Liver (tissue), 9 donors: Measurements from ENCODE around the gene GDF9. TPM values are rescaled to one million over a fixed set of nuclear protein-coding genes. Genes with fewer than 3 reads are reported as not detected.

Source experiments
- DNase-seq: peaks from one replicate; pipeline ENCODE4 v3.0.0-alpha.2; 2017; ENCODE audit warnings: low spot score
- H3K27ac ChIP-seq, 2 donors: one replicate each; pipeline ENCODE4 v1.7.0; 2013; ENCODE audit warnings: inconsistent platforms in 2 of 2, low read length in 2 of 2, control low read depth in 1 of 2, low read depth in 1 of 2, mild to moderate bottlenecking in 1 of 2
- H3K27me3 ChIP-seq, 4 donors: one replicate each; pipeline versions ENCODE4 v1.6.1 to v1.7.0; 2013; ENCODE audit warnings: low read length in 3 of 4, inconsistent platforms in 1 of 4, mild to moderate bottlenecking in 1 of 4, moderate library complexity in 1 of 4; ENCODE audit not compliant: control insufficient read depth in 4 of 4, insufficient read depth in 4 of 4
- H3K36me3 ChIP-seq, 4 donors: one replicate each; pipeline versions ENCODE4 v1.6.1 to v1.7.0; 2013; ENCODE audit warnings: low read length in 3 of 4, mild to moderate bottlenecking in 3 of 4, low read depth in 1 of 4, moderate library complexity in 1 of 4; ENCODE audit not compliant: control insufficient read depth in 4 of 4, insufficient read depth in 3 of 4
- H3K4me1 ChIP-seq, 4 donors: one replicate each; pipeline versions ENCODE4 v1.6.1 to v1.7.0; 2013; ENCODE audit warnings: low read length in 3 of 4, mild to moderate bottlenecking in 3 of 4, moderate library complexity in 1 of 4; ENCODE audit not compliant: control insufficient read depth in 4 of 4, insufficient read depth in 4 of 4
- H3K4me3 ChIP-seq, 3 donors: one replicate each; pipeline versions ENCODE4 v1.6.1 to v1.7.0; 2013; ENCODE audit warnings: low read length in 3 of 3, control low read depth in 1 of 3, low read depth in 1 of 3, mild to moderate bottlenecking in 1 of 3
- H3K9ac ChIP-seq, 2 donors: one replicate each; pipeline ENCODE4 v1.7.0; 2013; ENCODE audit warnings: low read length in 2 of 2, mild to moderate bottlenecking in 2 of 2, moderate library complexity in 2 of 2, control low read depth in 1 of 2, low read depth in 1 of 2
- H3K9me3 ChIP-seq, 4 donors: one replicate each; pipeline versions ENCODE4 v1.6.1 to v1.7.0; 2013; ENCODE audit warnings: low read length in 3 of 4; ENCODE audit not compliant: control insufficient read depth in 4 of 4
- CTCF ChIP-seq: fragments of 150-350 bp; IDR thresholded peaks from 2 replicates; pipeline ENCODE4 v1.5.1; 2017; ENCODE audit warnings: improper control_type of control experiment, low read depth, low read length; ENCODE audit not compliant: missing input control
- EGR1 ChIP-seq, 2 donors: IDR thresholded peaks; 2 replicates each; pipeline ENCODE4 v1.6.1; 2016 to 2018; ENCODE audit warnings: antibody characterized with exemption in 2 of 2, low read depth in 2 of 2
- FOXA1 ChIP-seq: IDR thresholded peaks from 2 replicates; pipeline ENCODE4 v1.6.1; 2016; ENCODE audit warnings: antibody characterized with exemption
- FOXA2 ChIP-seq: IDR thresholded peaks from 2 replicates; pipeline ENCODE4 v1.6.1; 2016; ENCODE audit warnings: antibody characterized with exemption
- GABPA ChIP-seq, 2 donors: IDR thresholded peaks in 1 of 2; conservative IDR thresholded peaks in 1 of 2; 2 replicates each; pipeline ENCODE4 v1.6.1; 2016; ENCODE audit warnings: antibody characterized with exemption in 2 of 2, mild to moderate bottlenecking in 1 of 2, moderate library complexity in 1 of 2
- HNF4A ChIP-seq, 2 donors: conservative IDR thresholded peaks; 2 replicates each; pipeline ENCODE4 v1.6.1; 2016; ENCODE audit warnings: antibody characterized with exemption in 2 of 2, mild to moderate bottlenecking in 2 of 2
- HNF4G ChIP-seq: IDR thresholded peaks from 2 replicates; pipeline ENCODE4 v1.6.1; 2016; ENCODE audit warnings: antibody characterized with exemption
- RAD21 ChIP-seq, 2 donors: IDR thresholded peaks; 2 replicates each; pipeline ENCODE4 v1.6.1; 2016; ENCODE audit warnings: antibody characterized with exemption in 2 of 2, mild to moderate bottlenecking in 2 of 2
- RXRA ChIP-seq, 2 donors: IDR thresholded peaks; 2 replicates each; pipeline ENCODE4 v1.6.1; 2017 to 2018; ENCODE audit warnings: antibody characterized with exemption in 2 of 2, mild to moderate bottlenecking in 1 of 2
- SP1 ChIP-seq: IDR thresholded peaks from 2 replicates; pipeline ENCODE4 v1.6.1; 2018; ENCODE audit warnings: antibody characterized with exemption, mild to moderate bottlenecking
- TAF1 ChIP-seq: conservative IDR thresholded peaks from 2 replicates; pipeline ENCODE4 v1.6.1; 2016; ENCODE audit warnings: antibody characterized with exemption, mild to moderate bottlenecking
- YY1 ChIP-seq: IDR thresholded peaks from 2 replicates; pipeline ENCODE4 v1.6.1; 2016; ENCODE audit warnings: antibody characterized with exemption, mild to moderate bottlenecking
- WGBS: extraction: QIAGEN DNeasy Blood & Tissue Kit; methylation state at CpG from one replicate; pipeline ENCODE4 v1.1.7; 2013; 5-methylcytosine and 5-hydroxymethylcytosine counted together
- polyA plus RNA-seq, 2 donors: library from polyadenylated mRNA; stranded (reverse) in 1 of 2; unstranded in 1 of 2; fragments of 200-250 nt in 1 of 2; fragments of >200 nt in 1 of 2; fragmentation: Nextera tagmentation in 1 of 2; extraction: Ambion mirVana in 1 of 2; gene quantifications; one replicate each; pipeline versions ENCODE4 v1.2.1 to v1.2.3, GENCODE V29; 2013 to 2015
- total RNA-seq, 2 donors: library from RNA; depleted of rRNA; stranded (reverse); fragments of >200 nt; gene quantifications; one replicate each; pipeline ENCODE4 v1.2.3, GENCODE V29; 2014
- TF ChIP-seq, protein P1 (sequence below): IDR thresholded peaks from 2 replicates; pipeline ENCODE4 v1.6.1; 2016; ENCODE audit warnings: antibody characterized with exemption
- TF ChIP-seq, protein P2 (sequence below): IDR thresholded peaks from 2 replicates; pipeline ENCODE4 v1.6.1; 2016; ENCODE audit warnings: antibody characterized with exemption
- donor health status: healthy.
- donor health status: healthy.
- donor health status: healthy.
- donor health status: healthy.
- donor health status: healthy.

The GDF9 gene
- total and polyA plus RNA-seq, 4 donors: 0.08 to 0.10 (median 0.08) TPM; not detected in 1

DNA sequence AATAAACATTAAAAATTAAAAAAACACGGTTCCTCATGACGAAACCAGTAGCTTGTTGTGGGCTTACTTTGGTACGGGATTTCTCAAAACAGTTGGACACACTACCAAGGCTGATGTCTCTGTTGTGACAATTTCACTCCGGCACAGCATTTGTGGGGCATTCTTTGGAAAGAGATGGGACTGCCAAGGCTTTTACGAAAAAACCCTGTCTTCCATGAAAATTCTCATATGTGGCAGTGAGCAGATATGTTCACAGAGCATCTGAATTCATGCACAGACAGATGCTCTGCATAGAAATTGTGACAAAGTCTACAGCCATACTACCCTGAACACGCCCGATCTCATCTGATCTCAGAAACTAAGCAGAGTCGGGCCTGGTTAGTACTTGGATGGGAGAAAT is 18.0 kb downstream of the GDF9 start:
- Histone ChIP-seq H3K27ac (peak overlapping the region; percentile 82 to 87), H3K36me3 (no peaks in the 10 kb centered on the region), H3K4me1 (peaks cover 0 to 16% (median 9%) of the 10 kb centered on the region in 4 donors), H3K9ac (no peak overlapping the region), H3K9me3 (no peaks in the 10 kb centered on the region), H3K27me3 (no peaks in the 10 kb centered on the region), H3K4me3 (no peak overlapping the region)
- WGBS: 97% methylated on average over 8 of the region's 8 CpGs
- no peak for DNase-seq
- no peak for TF ChIP-seq FOXA2
- TF ChIP-seq RXRA (IDR thresholded peaks at IDR 0.05): no peak
- no peak for TF ChIP-seq CTCF
- no peak for TF ChIP-seq FOXA1
- TF ChIP-seq, protein P1, sequence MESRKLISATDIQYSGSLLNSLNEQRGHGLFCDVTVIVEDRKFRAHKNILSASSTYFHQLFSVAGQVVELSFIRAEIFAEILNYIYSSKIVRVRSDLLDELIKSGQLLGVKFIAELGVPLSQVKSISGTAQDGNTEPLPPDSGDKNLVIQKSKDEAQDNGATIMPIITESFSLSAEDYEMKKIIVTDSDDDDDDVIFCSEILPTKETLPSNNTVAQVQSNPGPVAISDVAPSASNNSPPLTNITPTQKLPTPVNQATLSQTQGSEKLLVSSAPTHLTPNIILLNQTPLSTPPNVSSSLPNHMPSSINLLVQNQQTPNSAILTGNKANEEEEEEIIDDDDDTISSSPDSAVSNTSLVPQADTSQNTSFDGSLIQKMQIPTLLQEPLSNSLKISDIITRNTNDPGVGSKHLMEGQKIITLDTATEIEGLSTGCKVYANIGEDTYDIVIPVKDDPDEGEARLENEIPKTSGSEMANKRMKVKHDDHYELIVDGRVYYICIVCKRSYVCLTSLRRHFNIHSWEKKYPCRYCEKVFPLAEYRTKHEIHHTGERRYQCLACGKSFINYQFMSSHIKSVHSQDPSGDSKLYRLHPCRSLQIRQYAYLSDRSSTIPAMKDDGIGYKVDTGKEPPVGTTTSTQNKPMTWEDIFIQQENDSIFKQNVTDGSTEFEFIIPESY: no peak
- TF ChIP-seq EGR1 (IDR thresholded peaks at IDR 0.05; ENCODE audit: low read depth in 2 of 2): no peak

GRCh38 chr5:132841305-132841704 is 25.0 kb downstream of the GDF9 start:
- Histone ChIP-seq H3K4me1 (peaks cover 6 to 41% (median 15%) of the 10 kb centered on the region in 4 donors), H3K9ac (no peak overlapping the region), H3K36me3 (no peaks in the 10 kb centered on the region), H3K9me3 (no peaks in the 10 kb centered on the region), H3K27ac (peak overlapping the region; percentile 91 to 98), H3K4me3 (no peak overlapping the region), H3K27me3 (no peaks in the 10 kb centered on the region)
- WGBS: 79% methylated on average over 4 of the region's 4 CpGs
- TF ChIP-seq SP1 (no peak), GABPA (IDR thresholded peaks at IDR 0.05 in 1 of 2, conservative IDR thresholded peaks at IDR 0.05 in 1 of 2) (no peak), FOXA1 (no peak), YY1 (no peak), EGR1 (IDR thresholded peaks at IDR 0.05; ENCODE audit: low read depth in 2 of 2) (no peak), HNF4A (conservative IDR thresholded peaks at IDR 0.05) (no peak), TAF1 (no peak), RAD21 (IDR thresholded peaks at IDR 0.05) (no peak)
- TF ChIP-seq, protein P2, sequence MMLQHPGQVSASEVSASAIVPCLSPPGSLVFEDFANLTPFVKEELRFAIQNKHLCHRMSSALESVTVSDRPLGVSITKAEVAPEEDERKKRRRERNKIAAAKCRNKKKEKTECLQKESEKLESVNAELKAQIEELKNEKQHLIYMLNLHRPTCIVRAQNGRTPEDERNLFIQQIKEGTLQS: no peak
- DNase-seq: no peak

DNA sequence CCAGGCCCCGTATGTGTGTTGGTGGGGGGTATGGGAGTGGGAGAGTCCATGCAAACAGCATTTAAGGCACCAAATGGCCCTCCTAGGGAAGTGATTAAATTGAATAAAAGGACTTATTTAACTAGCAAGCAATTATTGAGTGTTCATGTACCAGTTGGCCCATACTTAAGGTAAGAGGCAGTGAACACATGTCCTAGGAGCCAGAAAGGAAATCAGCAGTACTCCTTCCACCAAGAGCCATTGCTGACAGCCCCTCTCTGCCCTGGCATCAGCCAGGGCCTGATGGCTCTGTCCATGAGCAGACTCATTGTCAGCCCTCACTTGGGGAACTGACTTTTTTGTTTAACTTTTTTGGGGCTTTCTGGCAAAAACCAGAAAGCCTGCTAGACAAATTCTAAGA is 25.4 kb downstream of the GDF9 start:
- H3K36me3 ChIP-seq: no peaks in the 10 kb centered on the region
- WGBS: 38% methylated on average over 1 of the region's 1 CpG
- TF ChIP-seq RAD21 (IDR thresholded peaks at IDR 0.05) (no peak), HNF4G (no peak), HNF4A (conservative IDR thresholded peaks at IDR 0.05) (no peak), YY1 (no peak), EGR1 (IDR thresholded peaks at IDR 0.05; ENCODE audit: low read depth in 2 of 2) (no peak), FOXA2 (no peak), SP1 (no peak), CTCF (no peak), GABPA (IDR thresholded peaks at IDR 0.05 in 1 of 2, conservative IDR thresholded peaks at IDR 0.05 in 1 of 2) (no peak)
- no peak for DNase-seq
- peaks cover 6 to 42% (median 15%) of the 10 kb centered on the region in 4 donors for H3K4me1 ChIP-seq
- no peaks in the 10 kb centered on the region for H3K9me3 ChIP-seq
- H3K27me3 ChIP-seq: no peaks in the 10 kb centered on the region
- no peak overlapping the region for H3K9ac ChIP-seq
- H3K27ac ChIP-seq: peak overlapping the region; percentile 91 to 98
- no peak overlapping the region for H3K4me3 ChIP-seq
